ENCODE measurements around the gene OMA1.

DNA sequence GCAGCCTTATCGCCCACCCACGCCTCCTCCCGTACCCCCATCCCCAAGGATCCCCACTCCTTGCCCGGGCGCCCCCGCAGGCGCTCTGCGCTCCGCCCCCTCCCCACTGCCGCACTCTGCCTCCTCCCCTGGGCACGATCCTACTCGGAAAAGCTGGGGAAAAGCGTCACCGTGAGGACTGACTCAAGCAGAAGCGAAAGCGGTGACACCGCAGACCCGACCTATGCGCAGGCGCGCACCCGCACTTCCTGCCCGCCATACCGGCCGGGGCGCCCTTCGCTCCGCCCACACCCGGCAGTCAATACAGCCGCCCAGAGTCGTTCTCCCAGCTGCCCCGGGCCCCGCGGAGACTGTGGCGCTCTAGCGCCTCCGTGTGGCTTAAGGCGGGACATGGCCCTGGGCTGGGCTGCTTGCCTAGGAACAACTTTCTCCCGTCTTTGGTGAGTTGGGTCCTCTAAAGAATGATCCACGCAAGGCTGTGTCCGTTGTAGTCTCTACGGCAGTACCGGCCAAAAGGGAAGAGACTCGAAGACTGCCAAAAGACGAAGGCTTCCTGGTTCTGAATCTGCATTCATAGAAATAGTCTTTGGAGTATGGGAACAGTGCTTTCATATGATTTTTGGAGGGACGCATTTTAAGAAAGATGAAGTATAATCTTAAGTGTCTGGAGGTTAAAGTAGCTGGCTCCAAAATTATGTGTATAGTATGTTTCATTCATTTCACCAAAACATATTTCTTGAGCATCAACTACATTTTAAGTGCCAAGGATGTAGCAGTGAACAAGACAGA lies at the start of gene OMA1:
- TF ChIP-seq, protein P1, sequence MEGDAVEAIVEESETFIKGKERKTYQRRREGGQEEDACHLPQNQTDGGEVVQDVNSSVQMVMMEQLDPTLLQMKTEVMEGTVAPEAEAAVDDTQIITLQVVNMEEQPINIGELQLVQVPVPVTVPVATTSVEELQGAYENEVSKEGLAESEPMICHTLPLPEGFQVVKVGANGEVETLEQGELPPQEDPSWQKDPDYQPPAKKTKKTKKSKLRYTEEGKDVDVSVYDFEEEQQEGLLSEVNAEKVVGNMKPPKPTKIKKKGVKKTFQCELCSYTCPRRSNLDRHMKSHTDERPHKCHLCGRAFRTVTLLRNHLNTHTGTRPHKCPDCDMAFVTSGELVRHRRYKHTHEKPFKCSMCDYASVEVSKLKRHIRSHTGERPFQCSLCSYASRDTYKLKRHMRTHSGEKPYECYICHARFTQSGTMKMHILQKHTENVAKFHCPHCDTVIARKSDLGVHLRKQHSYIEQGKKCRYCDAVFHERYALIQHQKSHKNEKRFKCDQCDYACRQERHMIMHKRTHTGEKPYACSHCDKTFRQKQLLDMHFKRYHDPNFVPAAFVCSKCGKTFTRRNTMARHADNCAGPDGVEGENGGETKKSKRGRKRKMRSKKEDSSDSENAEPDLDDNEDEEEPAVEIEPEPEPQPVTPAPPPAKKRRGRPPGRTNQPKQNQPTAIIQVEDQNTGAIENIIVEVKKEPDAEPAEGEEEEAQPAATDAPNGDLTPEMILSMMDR (conservative IDR thresholded peaks at IDR 0.05; ENCODE audit: low read length), result peak; percentile 94
- TF ChIP-seq EZH2phosphoT487 (IDR thresholded peaks at IDR 0.05; ENCODE audit: borderline replicate concordance), result no peak
